ENCODE data around the gene VWF.

DNA sequence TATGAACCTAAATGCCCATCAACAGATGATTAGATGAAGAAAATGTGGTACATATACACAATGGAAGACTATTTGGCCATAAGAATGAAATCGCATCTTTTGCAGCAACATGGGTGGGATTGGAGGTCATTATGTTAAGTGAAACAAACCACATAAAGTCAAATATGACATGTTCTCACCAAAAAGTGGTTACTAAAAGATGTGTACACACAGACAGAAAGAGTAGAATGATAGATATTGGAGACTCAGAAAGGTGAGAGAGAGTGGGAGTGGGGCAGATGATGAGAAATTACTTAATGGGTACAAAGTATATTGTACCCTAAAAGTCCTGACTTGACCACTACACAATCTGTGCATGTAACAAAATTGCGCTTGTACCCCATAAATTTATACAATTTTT is 19.6 kb downstream of the VWF start:
- TF ChIP-seq, protein P1, sequence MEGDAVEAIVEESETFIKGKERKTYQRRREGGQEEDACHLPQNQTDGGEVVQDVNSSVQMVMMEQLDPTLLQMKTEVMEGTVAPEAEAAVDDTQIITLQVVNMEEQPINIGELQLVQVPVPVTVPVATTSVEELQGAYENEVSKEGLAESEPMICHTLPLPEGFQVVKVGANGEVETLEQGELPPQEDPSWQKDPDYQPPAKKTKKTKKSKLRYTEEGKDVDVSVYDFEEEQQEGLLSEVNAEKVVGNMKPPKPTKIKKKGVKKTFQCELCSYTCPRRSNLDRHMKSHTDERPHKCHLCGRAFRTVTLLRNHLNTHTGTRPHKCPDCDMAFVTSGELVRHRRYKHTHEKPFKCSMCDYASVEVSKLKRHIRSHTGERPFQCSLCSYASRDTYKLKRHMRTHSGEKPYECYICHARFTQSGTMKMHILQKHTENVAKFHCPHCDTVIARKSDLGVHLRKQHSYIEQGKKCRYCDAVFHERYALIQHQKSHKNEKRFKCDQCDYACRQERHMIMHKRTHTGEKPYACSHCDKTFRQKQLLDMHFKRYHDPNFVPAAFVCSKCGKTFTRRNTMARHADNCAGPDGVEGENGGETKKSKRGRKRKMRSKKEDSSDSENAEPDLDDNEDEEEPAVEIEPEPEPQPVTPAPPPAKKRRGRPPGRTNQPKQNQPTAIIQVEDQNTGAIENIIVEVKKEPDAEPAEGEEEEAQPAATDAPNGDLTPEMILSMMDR (optimal IDR thresholded peaks at IDR 0.05 in 1 of 3, IDR thresholded peaks at IDR 0.05 in 1 of 3, conservative IDR thresholded peaks at IDR 0.05 in 1 of 3; ENCODE audit: extremely low read depth in 1 of 3, insufficient read depth in 2 of 3, low read length in 3 of 3) = no peak
- TF ChIP-seq EZH2 (IDR thresholded peaks at IDR 0.05; ENCODE audit: low read length) = no peak
